Mesothelial cell of epicardium (in vitro differentiated cells): ENCODE results near the gene ABR. TPM values are rescaled to one million over a fixed set of nuclear protein-coding genes. Genes with fewer than 3 reads are reported as not detected.

Experiments used
- DNase-seq, 2 experiments: peaks; one replicate each; pipeline ENCODE4 v3.0.0; 2021; ENCODE audit warnings: low spot score in 2 of 2; ENCODE audit not compliant: unreplicated experiment in 2 of 2
- H3K27ac Mint-ChIP-seq: 2 replicates; pipeline ENCODE4 v1.8.0; 2021; ENCODE audit warnings: mixed read lengths
- H3K27me3 Mint-ChIP-seq: 2 replicates; pipeline ENCODE4 v1.8.0; 2021; ENCODE audit warnings: low read depth, mixed read lengths
- H3K36me3 Mint-ChIP-seq: 2 replicates; pipeline ENCODE4 v1.8.0; 2021; ENCODE audit warnings: mixed read lengths
- H3K4me1 Mint-ChIP-seq: 2 replicates; pipeline ENCODE4 v1.8.0; 2021; ENCODE audit warnings: mixed read lengths
- H3K4me3 Mint-ChIP-seq: 2 replicates; pipeline ENCODE4 v1.8.0; 2021; ENCODE audit warnings: mild to moderate bottlenecking, moderate library complexity, mixed read lengths
- H3K9me3 Mint-ChIP-seq: 2 replicates; pipeline ENCODE4 v1.8.0; 2021; ENCODE audit warnings: mixed read lengths
- CTCF ChIP-seq: fragments of 200-600 bp; sonication (generic); IDR thresholded peaks from one replicate; pipeline ENCODE4 v1.5.0; 2021; ENCODE audit warnings: antibody characterized with exemption; ENCODE audit not compliant: unreplicated experiment
- total RNA-seq: library from RNA; stranded (reverse); gene quantifications from 3 replicates; pipeline ENCODE4 v1.2.1, GENCODE V29; 2021

ABR gene
- total RNA-seq, 1 donor from 2014 or later, result 70.1 TPM

DNA sequence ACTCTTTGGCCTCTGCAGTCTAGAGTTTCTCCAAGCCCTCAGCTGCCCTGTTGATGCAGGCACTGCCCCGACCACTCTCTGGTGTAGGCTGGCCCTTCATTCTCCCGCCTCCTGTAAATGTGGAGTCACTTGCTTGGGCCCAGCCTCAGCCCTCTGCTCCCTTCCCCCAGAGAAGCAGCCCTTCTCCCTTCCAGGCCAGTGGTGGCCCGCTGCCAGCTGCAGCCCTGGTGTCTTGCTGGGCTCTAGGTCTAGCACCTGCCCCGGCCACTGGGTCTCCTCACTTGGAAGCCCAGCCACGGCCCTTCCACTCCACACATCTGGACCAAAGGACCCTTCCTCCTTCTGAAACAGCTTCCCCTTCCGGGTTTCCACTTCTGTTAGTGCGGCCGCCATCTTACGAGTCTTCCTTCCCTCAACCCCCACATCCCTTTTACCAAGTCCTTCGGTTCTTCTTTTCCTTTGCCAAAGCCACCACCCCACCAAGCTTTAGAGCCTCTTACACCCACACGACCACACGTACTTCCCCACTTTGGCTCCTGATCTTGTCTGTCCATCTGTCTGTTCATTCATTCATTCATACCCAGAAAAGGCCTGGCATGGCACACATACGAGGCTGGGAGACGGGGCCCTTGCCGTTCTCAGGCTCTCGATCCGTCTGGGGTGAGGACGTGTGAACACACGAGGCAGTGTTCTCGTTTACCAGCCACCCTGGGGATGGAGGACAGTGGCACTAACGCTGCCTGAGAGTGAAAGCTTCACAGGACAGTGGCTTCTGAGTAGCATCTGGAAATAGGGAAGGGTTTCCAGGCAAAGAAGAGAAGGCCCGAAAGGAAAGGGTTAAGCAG, 68.0 kb downstream of the ABR start:
- Mint-ChIP-seq H3K9me3 (no peaks in the 10 kb centered on the region), H3K4me1 (peaks cover 42% of the 10 kb centered on the region), H3K27ac (peak overlapping the region; percentile 38), H3K27me3 (no peaks in the 10 kb centered on the region), H3K36me3 (no peaks in the 10 kb centered on the region), H3K4me3 (peak overlapping the region; percentile 51)
- no peak for TF ChIP-seq CTCF
- no peak for DNase-seq

DNA sequence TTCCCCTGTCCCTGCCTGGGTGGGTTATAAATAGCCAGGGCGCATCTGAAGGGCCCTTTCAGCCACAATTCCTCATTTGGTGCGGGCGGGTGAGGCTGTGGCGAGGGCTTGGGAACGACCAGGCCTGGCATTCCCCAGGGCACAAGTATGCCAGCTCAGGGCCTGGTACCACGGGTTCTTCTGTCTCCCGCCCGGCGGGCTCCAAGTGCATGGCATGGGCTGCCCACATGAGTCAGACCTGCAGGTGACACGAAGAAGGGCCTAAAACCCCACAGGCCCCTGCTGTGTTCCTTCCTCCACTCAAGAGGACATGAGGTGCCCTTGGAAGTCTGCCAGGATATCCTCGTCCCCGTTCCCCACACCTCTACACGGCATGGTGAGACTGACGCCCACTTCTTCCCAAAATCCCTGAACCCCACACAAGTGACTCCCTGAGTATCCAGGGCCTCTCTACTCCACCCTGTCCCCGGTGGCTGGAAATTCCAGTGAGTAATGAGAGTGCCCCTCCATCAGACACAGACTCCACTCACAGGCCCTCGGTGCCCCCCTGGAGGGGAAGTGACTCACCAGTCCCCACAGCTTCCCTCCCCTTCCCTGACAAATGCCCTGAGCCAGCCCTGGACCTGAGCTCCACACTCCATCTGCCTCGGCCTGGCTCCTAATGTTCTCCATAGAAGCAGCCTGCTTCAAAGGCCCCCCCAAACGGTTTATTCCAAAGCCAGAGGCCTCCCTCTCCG, 68.8 kb downstream of the ABR start:
- DNase-seq, result no peak
- TF ChIP-seq CTCF, result no peak
- H3K4me1 Mint-ChIP-seq, result peaks cover 42% of the 10 kb centered on the region

DNA sequence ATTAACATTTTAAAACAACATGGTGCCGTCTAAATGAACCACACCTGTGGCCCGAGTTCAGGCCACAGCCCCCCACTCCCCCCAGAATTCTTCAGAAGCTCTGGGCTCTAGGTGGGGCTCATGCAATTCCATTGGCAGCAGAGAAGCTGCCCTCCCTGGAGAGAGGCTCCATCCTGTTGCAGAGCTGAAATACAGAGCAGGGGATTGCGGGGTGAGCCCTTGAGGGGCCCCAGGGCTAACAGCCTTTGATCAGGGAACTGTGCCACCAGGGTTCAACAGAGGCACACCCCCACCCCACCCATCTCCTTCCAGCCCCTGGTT, 69.3 kb downstream of the ABR start:
- Mint-ChIP-seq H3K4me1 (peaks cover 41% of the 10 kb centered on the region), H3K36me3 (no peaks in the 10 kb centered on the region), H3K27ac (peak overlapping the region; percentile 53)

More for the DNA sequence above, 68.8 kb downstream of the ABR start:
- Mint-ChIP-seq H3K27me3 (no peaks in the 10 kb centered on the region), H3K36me3 (no peaks in the 10 kb centered on the region), H3K27ac (peak overlapping the region; percentile 38), H3K9me3 (no peaks in the 10 kb centered on the region), H3K4me3 (peak overlapping the region; percentile 51)

DNA sequence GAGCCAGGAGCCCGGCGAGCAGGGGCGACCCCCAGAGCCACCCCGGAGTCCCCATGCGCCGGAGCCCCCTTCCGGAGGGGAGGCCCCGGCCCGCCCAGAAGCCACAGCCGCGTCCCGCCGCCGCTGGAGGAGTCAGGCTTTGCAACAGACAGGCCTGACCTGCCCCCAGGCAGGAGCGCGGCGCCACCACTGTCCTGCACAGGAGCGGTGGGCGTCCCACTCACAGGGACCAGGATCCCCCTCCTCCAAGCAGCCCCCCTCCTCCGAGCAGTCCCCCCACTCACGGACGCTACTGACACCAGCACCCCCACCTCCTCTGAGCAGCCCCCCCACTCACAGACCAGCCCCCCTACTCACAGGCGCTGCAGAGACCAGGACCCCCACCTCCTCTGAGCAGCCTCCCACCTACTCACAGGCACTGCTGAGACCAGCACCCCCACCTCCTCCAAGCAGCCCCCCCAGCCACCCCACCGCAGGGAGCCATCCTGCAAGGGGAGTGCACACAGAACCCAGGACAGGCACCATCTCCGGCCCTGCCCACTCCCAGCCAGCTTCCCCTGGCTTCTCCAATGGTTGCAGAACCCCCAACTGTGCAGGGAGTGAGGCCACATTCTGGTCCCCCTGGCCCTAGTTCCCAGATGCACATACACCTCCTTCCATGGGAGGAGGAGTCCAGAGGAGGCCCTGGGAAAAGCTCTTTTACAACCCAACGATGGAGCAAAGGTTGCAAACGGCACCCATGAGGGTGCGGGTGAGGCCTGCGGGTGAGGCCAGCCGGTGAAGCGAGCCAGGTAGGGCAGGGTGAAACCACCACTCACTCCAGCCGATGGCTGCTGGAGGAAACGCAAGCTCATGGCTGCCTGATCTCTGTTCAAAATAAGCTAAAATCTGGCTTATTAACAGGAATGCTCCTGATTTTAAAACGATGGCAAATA, 69.9 kb downstream of the ABR start:
- Mint-ChIP-seq H3K4me3 (peak overlapping the region; percentile 66), H3K9me3 (no peaks in the 10 kb centered on the region), H3K4me1 (peaks cover 35% of the 10 kb centered on the region), H3K36me3 (no peaks in the 10 kb centered on the region), H3K27ac (peak overlapping the region; percentile 53), H3K27me3 (no peaks in the 10 kb centered on the region)
- DNase-seq, result no peak
- no peak for TF ChIP-seq CTCF

More for the DNA sequence above, 69.3 kb downstream of the ABR start:
- no peak for DNase-seq
- Mint-ChIP-seq H3K4me3 (peak overlapping the region; percentile 66), H3K9me3 (no peaks in the 10 kb centered on the region), H3K27me3 (no peaks in the 10 kb centered on the region)
- TF ChIP-seq CTCF, result no peak
